HCT116 (cell line): ENCODE data around the gene DDX10. TPM values are rescaled to one million over a fixed set of nuclear protein-coding genes. Genes with fewer than 3 reads are reported as not detected.

Experiments used
- ATAC-seq: fragments of 200-7000 bp; cut with Tn5 transposase; 2 replicates; pipeline ENCODE4 v1.9.1; 2020; ENCODE audit warnings: mild to moderate bottlenecking, moderate library complexity
- BruUV-seq: library from RNA; stranded (reverse); fragments of 400-500 nt; replicated peaks from 2 replicates; lab custom pipeline; 2021; lab: Mats Ljungman, UMichigan
- CTCF ChIA-PET: fragments of 300-600 bp; sonication (Branson Sonifier 250); formaldehyde crosslinking; loops from one replicate; lab custom pipeline; 2021; ENCODE audit warnings: antibody characterized with exemption; lab: Charles Lee
- POLR2A ChIA-PET: fragments of 300-600, 350-600 bp; sonication (Branson Sonifier 250); formaldehyde crosslinking; loops from one replicate; lab custom pipeline; 2021; ENCODE audit warnings: antibody characterized with exemption; lab: Charles Lee
- RAD21 ChIA-PET, 2 experiments: fragments of 300-600 bp; sonication (Branson Sonifier 250); formaldehyde crosslinking; loops; one replicate each; lab custom pipeline; 2023; ENCODE audit warnings: low total read pairs in 2 of 2; ENCODE audit not compliant: uncharacterized antibody in 2 of 2, unreplicated experiment in 2 of 2, low non-redundant PET in 1 of 2; lab: Charles Lee
- DNase-seq: peaks from one replicate; pipeline ENCODE4 v3.0.0-alpha.2; 2010; ENCODE audit warnings: low read depth, low spot score
- H2AFZ ChIP-seq: fragments of 200-600 bp; shearing (Covaris generic), sonication (generic); 2 replicates; pipeline ENCODE4 v1.6.1; 2017; ENCODE audit warnings: low read depth, mixed run types, mixed read lengths, antibody characterized with exemption, low read length; ENCODE audit not compliant: poor library complexity, severe bottlenecking
- H3K27ac ChIP-seq: 2 replicates; pipeline ENCODE4 v1.5.1; 2012; ENCODE audit warnings: low read depth, low read length
- H3K27me3 ChIP-seq: fragments of 200-600 bp; sonication (generic); 2 replicates; pipeline ENCODE4 v1.6.1; 2016; ENCODE audit warnings: mixed run types, low read length, mixed read lengths; ENCODE audit not compliant: insufficient read depth
- H3K36me3 ChIP-seq, 2 experiments: fragments of 200-500 bp in 1 of 2; fragments of 200-600 bp in 1 of 2; sonication (Bioruptor generic) in 1 of 2; sonication (generic) in 1 of 2; 2 replicates each; pipeline versions ENCODE4 v1.5.1 to v1.6.1; 2014 to 2016; ENCODE audit warnings: low read length in 2 of 2, inconsistent platforms in 1 of 2, mixed read lengths in 1 of 2, mixed run types in 1 of 2; ENCODE audit not compliant: insufficient read depth in 2 of 2, control insufficient read depth in 1 of 2
- H3K4me1 ChIP-seq, 2 experiments: fragments of 200-600 bp in 1 of 2; sonication (generic) in 1 of 2; 2 replicates each; pipeline versions ENCODE4 v1.5.1 to v1.6.1; 2012 to 2017; ENCODE audit warnings: low read length in 2 of 2, inconsistent platforms in 1 of 2, mild to moderate bottlenecking in 1 of 2, mixed read lengths in 1 of 2, mixed run types in 1 of 2, moderate library complexity in 1 of 2; ENCODE audit not compliant: insufficient read depth in 2 of 2, control insufficient read depth in 1 of 2
- H3K4me2 ChIP-seq: fragments of 200-600 bp; sonication (generic); 2 replicates; pipeline ENCODE4 v1.6.1; 2017; ENCODE audit warnings: mixed run types, low read length, mixed read lengths
- H3K4me3 ChIP-seq, 2 experiments: fragments of 200-600 bp in 1 of 2; sonication (generic) in 1 of 2; replicated peaks in 1 of 2; 2 replicates each; pipeline ENCODE4 v1.5.1; 2011 to 2016; ENCODE audit warnings: low read length in 2 of 2, control low read depth in 1 of 2, low read depth in 1 of 2, mild to moderate bottlenecking in 1 of 2, mixed read lengths in 1 of 2, mixed run types in 1 of 2
- H3K79me2 ChIP-seq: fragments of 200-600 bp; sonication (generic); 2 replicates; pipeline ENCODE4 v1.6.1; 2017; ENCODE audit warnings: mild to moderate bottlenecking, mixed run types, low read length, moderate library complexity, mixed read lengths; ENCODE audit not compliant: insufficient read depth
- H3K9ac ChIP-seq: fragments of 200-600 bp; sonication (generic); 2 replicates; pipeline ENCODE4 v1.6.1; 2016; ENCODE audit warnings: low read length, mixed read lengths
- H3K9me2 ChIP-seq: fragments of 200-600 bp; sonication (generic), shearing (Covaris generic); 2 replicates; pipeline ENCODE4 v1.6.1; 2017; ENCODE audit warnings: mixed run types, mild to moderate bottlenecking, moderate library complexity; ENCODE audit not compliant: insufficient read depth
- H3K9me3 ChIP-seq, 2 experiments: fragments of 200-500 bp in 1 of 2; fragments of 200-600 bp in 1 of 2; sonication (Bioruptor generic) in 1 of 2; sonication (generic) in 1 of 2; 2 replicates each; pipeline ENCODE4 v1.6.1; 2014 to 2017; ENCODE audit warnings: low read length in 2 of 2, mixed read lengths in 2 of 2, inconsistent platforms in 1 of 2, low read depth in 1 of 2, mild to moderate bottlenecking in 1 of 2, mixed run types in 1 of 2, moderate library complexity in 1 of 2; ENCODE audit not compliant: control insufficient read depth in 1 of 2, insufficient read depth in 1 of 2
- H4K20me1 ChIP-seq: fragments of 200-600 bp; sonication (generic), shearing (Covaris generic); 2 replicates; pipeline ENCODE4 v1.6.1; 2017; ENCODE audit warnings: mixed run types, mild to moderate bottlenecking, moderate library complexity; ENCODE audit not compliant: insufficient read depth
- CBX3 ChIP-seq: IDR thresholded peaks from 2 replicates; pipeline ENCODE4 v1.6.1; 2012; ENCODE audit warnings: low read depth
- CEBPB ChIP-seq: IDR thresholded peaks from 2 replicates; pipeline ENCODE4 v1.6.1; 2012; ENCODE audit warnings: low read depth
- CTCF ChIP-seq, 3 experiments: fragments of 200-600 bp in 1 of 3; sonication (generic) in 1 of 3; IDR thresholded peaks in 2 of 3; conservative IDR thresholded peaks in 1 of 3; 2 replicates each; pipeline ENCODE4 v1.5.1; 2012 to 2017; ENCODE audit warnings: low read depth in 2 of 3, low read length in 2 of 3, antibody characterized with exemption in 1 of 3, borderline replicate concordance in 1 of 3, control low read depth in 1 of 3, mild to moderate bottlenecking in 1 of 3, mixed read lengths in 1 of 3, mixed run types in 1 of 3, moderate library complexity in 1 of 3; ENCODE audit not compliant: insufficient read depth in 1 of 3
- EGR1 ChIP-seq: IDR thresholded peaks from 2 replicates; pipeline ENCODE4 v1.6.1; 2012; ENCODE audit warnings: low read depth
- ELF1 ChIP-seq: IDR thresholded peaks from 2 replicates; pipeline ENCODE4 v1.6.1; 2012; ENCODE audit warnings: low read depth, borderline replicate concordance
- EZH2 ChIP-seq: fragments of 200-600 bp; sonication (generic); IDR thresholded peaks from 2 replicates; pipeline ENCODE4 v1.6.1; 2017; ENCODE audit warnings: antibody characterized with exemption, mixed run types
- EZH2phosphoT487 ChIP-seq: fragments of 200-600 bp; IDR thresholded peaks from 2 replicates; pipeline ENCODE4 v1.6.1; 2018; ENCODE audit warnings: antibody characterized with exemption, borderline replicate concordance
- FOSL1 ChIP-seq: IDR thresholded peaks from 2 replicates; pipeline ENCODE4 v1.6.1; 2012; ENCODE audit warnings: low read depth
- JUND ChIP-seq: IDR thresholded peaks from 2 replicates; pipeline ENCODE4 v1.6.1; 2012
- MAX ChIP-seq: IDR thresholded peaks from 2 replicates; pipeline ENCODE4 v1.6.1; 2012
- POLR2A ChIP-seq: IDR thresholded peaks from 2 replicates; pipeline ENCODE4 v1.7.0; 2011; ENCODE audit warnings: borderline replicate concordance; ENCODE audit not compliant: insufficient read depth, insufficient read length; ENCODE audit errors: extremely low read depth
- POLR2AphosphoS5 ChIP-seq: IDR thresholded peaks from 2 replicates; pipeline ENCODE4 v1.6.1; 2011; ENCODE audit warnings: mild to moderate bottlenecking, low read depth, low read length, moderate library complexity
- RAD21 ChIP-seq: IDR thresholded peaks from 2 replicates; pipeline ENCODE4 v1.6.1; 2012; ENCODE audit warnings: low read depth, mild to moderate bottlenecking
- SIN3A ChIP-seq: IDR thresholded peaks from 2 replicates; pipeline ENCODE4 v1.6.1; 2012; ENCODE audit warnings: low read depth
- SRF ChIP-seq: IDR thresholded peaks from 2 replicates; pipeline ENCODE4 v1.6.1; 2012; ENCODE audit warnings: low read depth
- TCF7L2 ChIP-seq: IDR thresholded peaks from 2 replicates; pipeline ENCODE4 v1.7.0; 2011; ENCODE audit warnings: borderline replicate concordance, inconsistent platforms; ENCODE audit not compliant: insufficient read depth, insufficient read length; ENCODE audit errors: extremely low read depth
- YY1 ChIP-seq: IDR thresholded peaks from 2 replicates; pipeline ENCODE4 v1.6.1; 2011; ENCODE audit warnings: low read length, low read depth, moderate library complexity, mild to moderate bottlenecking; ENCODE audit not compliant: insufficient replicate concordance; ENCODE audit errors: extremely low read depth
- ZFX ChIP-seq: fragments of 450-650 bp; IDR thresholded peaks from 2 replicates; pipeline ENCODE4 v1.6.1; 2017
- intact Hi-C: fragments of 100-400 bp; cut with micrococcal nuclease; formaldehyde crosslinking; loops from 2 replicates; pipeline ENCODE4 v1.10.0; 2022
- total RNA-seq: library from RNA; stranded (reverse); gene quantifications from one replicate; pipeline ENCODE4 v1.2.1, GENCODE V29; 2021; ENCODE audit not compliant: unreplicated experiment
- TF ChIP-seq, protein P1 (sequence below): IDR thresholded peaks from 2 replicates; pipeline ENCODE4 v1.6.1; 2011; ENCODE audit warnings: mild to moderate bottlenecking, low read length, moderate library complexity; ENCODE audit not compliant: insufficient replicate concordance; ENCODE audit errors: extremely low read depth

Gene DDX10
- total RNA-seq, 1 experiment from 2014 or later = 66.5 TPM

- intact Hi-C loops = no loop called here
Observed at GRCh38 chr11:108726077-108726800, 61.4 kb downstream of the DDX10 start.

More at GRCh38 chr11:108726077-108726800, 61.4 kb downstream of the DDX10 start:
- no peak for ATAC-seq
- H3K4me1 ChIP-seq = no peaks in the 10 kb centered on the region
- H4K20me1 ChIP-seq = 0 out of 2 replicates have a peak, but pooled peaks cover 3% of the 10 kb centered on the region
- no peak overlapping the region for H3K4me2 ChIP-seq
- H3K36me3 ChIP-seq = peaks cover 6 to 19% of the 10 kb centered on the region in 2 experiments; a peak in 3 of 4 replicates
- CTCF ChIA-PET = interaction anchor here (3.1 kb wide), 1 partner anchor 9 kb away, joined by 12 read pairs; no protein-coding TSS in a partner anchor
- no peak for TF ChIP-seq EZH2
- TF ChIP-seq FOSL1 = no peak
- TF ChIP-seq POLR2A = no peak
- no peak for TF ChIP-seq SRF
- no peak for TF ChIP-seq SIN3A
- no peak for TF ChIP-seq ZFX
- no peak for TF ChIP-seq JUND
- no peak for TF ChIP-seq RAD21
- TF ChIP-seq CTCF (IDR thresholded peaks at IDR 0.05 in 2 of 3, conservative IDR thresholded peaks at IDR 0.05 in 1 of 3; ENCODE audit: borderline replicate concordance in 1 of 3, insufficient read depth in 1 of 3, low read depth in 2 of 3, low read length in 2 of 3) = no peak
- no peak for TF ChIP-seq YY1
- TF ChIP-seq EZH2phosphoT487 = no peak
- no peak for TF ChIP-seq CEBPB
- TF ChIP-seq EGR1 = no peak
- no peak for TF ChIP-seq POLR2AphosphoS5
- no peak for TF ChIP-seq TCF7L2
- TF ChIP-seq MAX = no peak
- TF ChIP-seq ELF1 = no peak
- TF ChIP-seq CBX3 = no peak
- TF ChIP-seq, protein P1, sequence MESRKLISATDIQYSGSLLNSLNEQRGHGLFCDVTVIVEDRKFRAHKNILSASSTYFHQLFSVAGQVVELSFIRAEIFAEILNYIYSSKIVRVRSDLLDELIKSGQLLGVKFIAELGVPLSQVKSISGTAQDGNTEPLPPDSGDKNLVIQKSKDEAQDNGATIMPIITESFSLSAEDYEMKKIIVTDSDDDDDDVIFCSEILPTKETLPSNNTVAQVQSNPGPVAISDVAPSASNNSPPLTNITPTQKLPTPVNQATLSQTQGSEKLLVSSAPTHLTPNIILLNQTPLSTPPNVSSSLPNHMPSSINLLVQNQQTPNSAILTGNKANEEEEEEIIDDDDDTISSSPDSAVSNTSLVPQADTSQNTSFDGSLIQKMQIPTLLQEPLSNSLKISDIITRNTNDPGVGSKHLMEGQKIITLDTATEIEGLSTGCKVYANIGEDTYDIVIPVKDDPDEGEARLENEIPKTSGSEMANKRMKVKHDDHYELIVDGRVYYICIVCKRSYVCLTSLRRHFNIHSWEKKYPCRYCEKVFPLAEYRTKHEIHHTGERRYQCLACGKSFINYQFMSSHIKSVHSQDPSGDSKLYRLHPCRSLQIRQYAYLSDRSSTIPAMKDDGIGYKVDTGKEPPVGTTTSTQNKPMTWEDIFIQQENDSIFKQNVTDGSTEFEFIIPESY = no peak
- TF ChIP-seq, all 23 proteins: peak for 0
- RAD21 ChIA-PET = no interaction called here
- no TSS peak for BruUV-seq
- Histone ChIP-seq H3K27me3 (no peaks in the 10 kb centered on the region), H3K9me2 (no peaks in the 10 kb centered on the region), H3K27ac (no peak overlapping the region), H3K9me3 (no peaks in the 10 kb centered on the region), H3K9ac (no peak overlapping the region), H3K4me3 (no peak overlapping the region), H3K79me2 (peaks cover 72% of the 10 kb centered on the region), H2AFZ (no peak overlapping the region)
- no peak for DNase-seq
- POLR2A ChIA-PET = no interaction called here
